Measurements from ENCODE around the gene LRP1B.
A peak's percentile ranks its signal among the peaks of the same experiment; 100 is the strongest.

Gene LRP1B

DNA sequence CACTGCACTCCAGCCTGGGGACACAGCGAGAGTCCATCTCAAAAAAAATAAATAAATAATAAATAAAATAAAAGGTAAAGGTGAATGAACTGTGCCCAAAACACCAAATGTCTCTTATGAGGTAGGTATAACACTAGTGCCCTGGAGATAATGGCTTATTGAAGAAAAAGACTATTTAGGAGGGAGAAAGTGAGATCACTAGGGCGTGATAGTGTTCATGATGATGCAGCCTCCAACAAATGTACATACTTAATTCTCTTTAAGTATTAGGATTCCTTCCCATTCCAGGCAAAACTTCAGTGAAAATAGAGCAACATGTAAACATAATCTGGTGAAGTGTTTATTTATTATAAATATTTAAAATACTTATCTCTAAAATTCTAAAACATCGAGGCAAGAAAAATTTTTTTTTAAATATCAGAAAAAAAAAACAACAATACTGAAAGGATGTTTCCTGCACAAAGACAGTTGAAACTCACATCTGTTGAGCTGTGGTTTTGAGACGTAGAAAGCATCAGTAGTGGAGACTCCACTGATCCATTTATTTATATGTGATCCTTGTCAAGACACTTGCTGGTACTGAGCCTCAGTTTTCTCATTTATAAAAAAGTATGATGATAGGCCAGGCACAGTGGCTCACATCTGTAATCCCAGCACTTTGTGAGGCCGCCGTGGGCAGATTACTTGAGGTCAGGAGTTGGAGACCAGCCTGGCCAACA lies 183.3 kb downstream of the LRP1B start:
- peaks cover 7% of the 10 kb centered on the region for H3F3A ChIP-seq (ENCODE audit: insufficient read depth, low read length)
- peak overlapping the region; percentile 27; the same call in 1 of the 2 replicates for H3K4me2 ChIP-seq (ENCODE audit: low read depth, low read length)
- H3K4me3 ChIP-seq (ENCODE audit: low read length), result no peak overlapping the region
- H2AFZ ChIP-seq (ENCODE audit: low read length), result no peak overlapping the region
- peak; percentile 81 for DNase-seq
- H3K9ac ChIP-seq (ENCODE audit: low read length), result no peak overlapping the region
- no peaks in the 10 kb centered on the region for H3K27me3 ChIP-seq (replicated peaks; ENCODE audit: insufficient read depth, low read length)
- TF ChIP-seq, protein P1, sequence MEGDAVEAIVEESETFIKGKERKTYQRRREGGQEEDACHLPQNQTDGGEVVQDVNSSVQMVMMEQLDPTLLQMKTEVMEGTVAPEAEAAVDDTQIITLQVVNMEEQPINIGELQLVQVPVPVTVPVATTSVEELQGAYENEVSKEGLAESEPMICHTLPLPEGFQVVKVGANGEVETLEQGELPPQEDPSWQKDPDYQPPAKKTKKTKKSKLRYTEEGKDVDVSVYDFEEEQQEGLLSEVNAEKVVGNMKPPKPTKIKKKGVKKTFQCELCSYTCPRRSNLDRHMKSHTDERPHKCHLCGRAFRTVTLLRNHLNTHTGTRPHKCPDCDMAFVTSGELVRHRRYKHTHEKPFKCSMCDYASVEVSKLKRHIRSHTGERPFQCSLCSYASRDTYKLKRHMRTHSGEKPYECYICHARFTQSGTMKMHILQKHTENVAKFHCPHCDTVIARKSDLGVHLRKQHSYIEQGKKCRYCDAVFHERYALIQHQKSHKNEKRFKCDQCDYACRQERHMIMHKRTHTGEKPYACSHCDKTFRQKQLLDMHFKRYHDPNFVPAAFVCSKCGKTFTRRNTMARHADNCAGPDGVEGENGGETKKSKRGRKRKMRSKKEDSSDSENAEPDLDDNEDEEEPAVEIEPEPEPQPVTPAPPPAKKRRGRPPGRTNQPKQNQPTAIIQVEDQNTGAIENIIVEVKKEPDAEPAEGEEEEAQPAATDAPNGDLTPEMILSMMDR (IDR thresholded peaks at IDR 0.05; ENCODE audit: low read length), result no peak
- TF ChIP-seq EZH2 (optimal IDR thresholded peaks at IDR 0.05; ENCODE audit: low read depth, low read length) (no peak), EZH2phosphoT487 (IDR thresholded peaks at IDR 0.05; ENCODE audit: low read length) (no peak)
- no peaks in the 10 kb centered on the region; the same call in 1 of the 2 replicates for H3K36me3 ChIP-seq (replicated peaks; ENCODE audit: insufficient read depth, low read length)
- peak overlapping the region; percentile 54; the same call in 1 of the 2 replicates for H3K27ac ChIP-seq (ENCODE audit: low read length)
- H3K9me2 ChIP-seq (replicated peaks; ENCODE audit: insufficient read depth, low read length), result no peaks in the 10 kb centered on the region
- no peaks in the 10 kb centered on the region for H3K79me2 ChIP-seq (ENCODE audit: low read length)
- no peaks in the 10 kb centered on the region for H4K20me1 ChIP-seq (ENCODE audit: insufficient read depth, low read length)
- no peaks in the 10 kb centered on the region for H3K9me3 ChIP-seq (replicated peaks; ENCODE audit: insufficient read depth, low read length)
- H3K4me1 ChIP-seq (ENCODE audit: low read length), result no peaks in the 10 kb centered on the region

DNA sequence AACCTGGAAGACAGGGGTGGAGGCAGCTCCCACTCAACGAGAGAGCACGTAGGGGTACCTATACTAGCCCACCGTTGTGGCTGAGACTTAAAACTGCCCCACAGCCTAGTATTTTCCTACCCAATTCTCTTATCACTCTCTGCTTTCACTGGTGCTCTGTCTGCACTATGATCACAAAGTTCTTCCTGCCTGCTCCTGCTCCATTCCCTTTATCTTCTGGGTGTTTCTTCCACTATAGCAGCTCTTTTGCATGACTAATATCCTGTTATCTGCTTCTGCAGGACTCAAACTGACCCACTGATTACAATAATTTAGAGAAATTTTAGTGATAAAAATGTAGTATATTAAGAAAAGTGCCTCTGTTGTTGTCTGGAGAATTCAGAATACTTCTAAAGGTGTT lies 184.8 kb downstream of the LRP1B start:
- H3F3A ChIP-seq (ENCODE audit: insufficient read depth, low read length), result peaks cover 7% of the 10 kb centered on the region
- no peaks in the 10 kb centered on the region for H3K79me2 ChIP-seq (ENCODE audit: low read length)
- no peak overlapping the region for H3K4me2 ChIP-seq (ENCODE audit: low read depth, low read length)
- H3K4me3 ChIP-seq (ENCODE audit: low read length), result no peak overlapping the region
- no peak overlapping the region for H3K9ac ChIP-seq (ENCODE audit: low read length)
- TF ChIP-seq EZH2 (optimal IDR thresholded peaks at IDR 0.05; ENCODE audit: low read depth, low read length) (no peak), EZH2phosphoT487 (IDR thresholded peaks at IDR 0.05; ENCODE audit: low read length) (no peak)
- TF ChIP-seq, protein P1 (IDR thresholded peaks at IDR 0.05; ENCODE audit: low read length), result no peak
- H2AFZ ChIP-seq (ENCODE audit: low read length), result no peak overlapping the region
- no peak overlapping the region for H3K27ac ChIP-seq (ENCODE audit: low read length)
- H4K20me1 ChIP-seq (ENCODE audit: insufficient read depth, low read length), result no peaks in the 10 kb centered on the region
- DNase-seq, result no peak
- no peaks in the 10 kb centered on the region; the same call in 1 of the 2 replicates for H3K36me3 ChIP-seq (replicated peaks; ENCODE audit: insufficient read depth, low read length)
- H3K9me2 ChIP-seq (replicated peaks; ENCODE audit: insufficient read depth, low read length), result no peaks in the 10 kb centered on the region
- no peaks in the 10 kb centered on the region for H3K4me1 ChIP-seq (ENCODE audit: low read length)
- H3K27me3 ChIP-seq (replicated peaks; ENCODE audit: insufficient read depth, low read length), result no peaks in the 10 kb centered on the region
- H3K9me3 ChIP-seq (replicated peaks; ENCODE audit: insufficient read depth, low read length), result no peaks in the 10 kb centered on the region

DNA sequence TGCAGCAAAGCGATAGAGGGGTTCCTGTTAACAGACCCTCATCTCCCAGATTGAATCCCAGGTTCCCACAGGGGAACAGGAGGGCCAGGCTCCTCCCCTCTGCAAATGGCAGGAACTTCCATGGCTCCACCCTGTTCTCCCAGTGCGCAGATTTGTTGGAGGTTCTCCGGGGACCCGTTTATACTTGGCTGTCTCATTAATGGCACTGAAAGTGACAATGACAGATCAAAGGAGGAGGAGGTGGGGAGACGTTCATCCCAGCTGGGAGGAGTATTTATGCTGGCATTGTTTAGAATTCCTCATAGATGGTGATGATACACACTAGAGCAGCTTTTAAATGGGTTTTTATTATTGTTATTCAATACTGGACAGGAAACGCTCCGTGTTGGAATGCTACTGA lies 186.9 kb downstream of the LRP1B start:
- Histone ChIP-seq H2AFZ (ENCODE audit: low read length) (no peak overlapping the region), H3K9me2 (replicated peaks; ENCODE audit: insufficient read depth, low read length) (no peaks in the 10 kb centered on the region), H3K9me3 (replicated peaks; ENCODE audit: insufficient read depth, low read length) (no peaks in the 10 kb centered on the region), H3K9ac (ENCODE audit: low read length) (no peak overlapping the region), H3F3A (ENCODE audit: insufficient read depth, low read length) (peaks cover 7% of the 10 kb centered on the region), H4K20me1 (ENCODE audit: insufficient read depth, low read length) (no peaks in the 10 kb centered on the region), H3K4me2 (ENCODE audit: low read depth, low read length) (no peak overlapping the region), H3K4me3 (ENCODE audit: low read length) (no peak overlapping the region), H3K36me3 (replicated peaks; ENCODE audit: insufficient read depth, low read length) (no peaks in the 10 kb centered on the region; the same call in 1 of the 2 replicates), H3K79me2 (ENCODE audit: low read length) (no peaks in the 10 kb centered on the region), H3K27me3 (replicated peaks; ENCODE audit: insufficient read depth, low read length) (no peaks in the 10 kb centered on the region), H3K4me1 (ENCODE audit: low read length) (no peaks in the 10 kb centered on the region), H3K27ac (ENCODE audit: low read length) (no peak overlapping the region)
- no peak for TF ChIP-seq EZH2 (optimal IDR thresholded peaks at IDR 0.05; ENCODE audit: low read depth, low read length)
- TF ChIP-seq EZH2phosphoT487 (IDR thresholded peaks at IDR 0.05; ENCODE audit: low read length), result no peak
- TF ChIP-seq, protein P1 (IDR thresholded peaks at IDR 0.05; ENCODE audit: low read length), result no peak
- DNase-seq, result no peak
